H9 (cell line): ENCODE measurements around the gene USP49. TPM values are rescaled to one million over a fixed set of nuclear protein-coding genes. Genes with fewer than 3 reads are reported as not detected.

Source experiments
- DNase-seq: peaks from one replicate; pipeline ENCODE4 v3.0.0-alpha.2; 2017
- H2AFZ ChIP-seq: one replicate; pipeline ENCODE4 v1.6.1; 2013; ENCODE audit warnings: mild to moderate bottlenecking, low read length, control low read depth, moderate library complexity
- H2AK5ac ChIP-seq: 2 replicates; pipeline ENCODE4 v1.6.1; 2013; ENCODE audit warnings: low read length, control low read depth, mixed read lengths; ENCODE audit not compliant: insufficient read length
- H2BK120ac ChIP-seq: one replicate; pipeline ENCODE4 v1.6.1; 2013; ENCODE audit warnings: low read depth, mild to moderate bottlenecking, low read length, control low read depth, inconsistent platforms; ENCODE audit not compliant: poor library complexity, severe bottlenecking
- H2BK12ac ChIP-seq: 2 replicates; pipeline ENCODE4 v1.6.1; 2013; ENCODE audit warnings: low read length, control low read depth, mixed read lengths, low read depth; ENCODE audit not compliant: insufficient read length
- H2BK15ac ChIP-seq: 2 replicates; pipeline ENCODE4 v1.6.1; 2013; ENCODE audit warnings: low read depth, low read length, control low read depth
- H2BK20ac ChIP-seq: one replicate; pipeline ENCODE4 v1.6.1; 2013; ENCODE audit warnings: low read depth, mild to moderate bottlenecking, low read length, control low read depth, inconsistent platforms; ENCODE audit not compliant: poor library complexity, severe bottlenecking
- H2BK5ac ChIP-seq: 2 replicates; pipeline ENCODE4 v1.6.1; 2013; ENCODE audit warnings: low read length, control low read depth, mixed read lengths; ENCODE audit not compliant: insufficient read length
- H3K14ac ChIP-seq: 2 replicates; pipeline ENCODE4 v1.6.1; 2013; ENCODE audit warnings: low read length, control low read depth; ENCODE audit not compliant: insufficient read depth
- H3K18ac ChIP-seq: 2 replicates; pipeline ENCODE4 v1.6.1; 2013; ENCODE audit warnings: low read depth, mild to moderate bottlenecking, mixed read lengths, low read length, control low read depth; ENCODE audit not compliant: insufficient read length
- H3K23ac ChIP-seq: 2 replicates; pipeline ENCODE4 v1.6.1; 2013; ENCODE audit warnings: low read length, control low read depth, mixed read lengths, low read depth; ENCODE audit not compliant: insufficient read length
- H3K23me2 ChIP-seq: 2 replicates; pipeline ENCODE4 v1.6.1; 2013; ENCODE audit warnings: low read depth, mild to moderate bottlenecking, mixed read lengths, low read length, control low read depth; ENCODE audit not compliant: insufficient read length, poor library complexity, severe bottlenecking
- H3K27ac ChIP-seq: 2 replicates; pipeline ENCODE4 v1.5.1; 2013; ENCODE audit warnings: low read length, control low read depth, mixed read lengths, low read depth; ENCODE audit not compliant: insufficient read length
- H3K27me3 ChIP-seq: 2 replicates; pipeline ENCODE4 v1.6.1; 2013; ENCODE audit warnings: low read length, control low read depth, inconsistent platforms; ENCODE audit not compliant: insufficient read depth
- H3K4ac ChIP-seq: 2 replicates; pipeline ENCODE4 v1.6.1; 2013; ENCODE audit warnings: low read depth, mild to moderate bottlenecking, control low read depth, inconsistent platforms, low read length, moderate library complexity
- H3K4me1 ChIP-seq: 2 replicates; pipeline ENCODE4 v1.6.1; 2013; ENCODE audit warnings: low read length, control low read depth, inconsistent platforms; ENCODE audit not compliant: insufficient read depth
- H3K4me2 ChIP-seq: 2 replicates; pipeline ENCODE4 v1.6.1; 2013; ENCODE audit warnings: low read length, control low read depth, mixed read lengths; ENCODE audit not compliant: insufficient read length, insufficient read depth
- H3K56ac ChIP-seq: 2 replicates; pipeline ENCODE4 v1.6.1; 2013; ENCODE audit warnings: low read depth, mild to moderate bottlenecking, mixed read lengths, low read length, control low read depth; ENCODE audit not compliant: insufficient read length
- H3K79me1 ChIP-seq: 2 replicates; pipeline ENCODE4 v1.6.1; 2013; ENCODE audit warnings: low read depth, mild to moderate bottlenecking, moderate library complexity, low read length, control low read depth, inconsistent platforms; ENCODE audit not compliant: insufficient read depth, poor library complexity, severe bottlenecking
- H3K79me2 ChIP-seq: 2 replicates; pipeline ENCODE4 v1.6.1; 2013; ENCODE audit warnings: low read length, control low read depth, inconsistent platforms; ENCODE audit not compliant: insufficient read depth
- H3K9ac ChIP-seq: 2 replicates; pipeline ENCODE4 v1.6.1; 2013; ENCODE audit warnings: low read length, control low read depth, mixed read lengths; ENCODE audit not compliant: insufficient read length; ENCODE audit errors: extremely low read depth
- H3K9me3 ChIP-seq: one replicate; pipeline ENCODE4 v1.6.1; 2013; ENCODE audit warnings: low read depth, low read length, inconsistent platforms; ENCODE audit not compliant: control insufficient read depth
- H3T11ph ChIP-seq: one replicate; pipeline ENCODE4 v1.6.1; 2013; ENCODE audit warnings: mild to moderate bottlenecking, low read length, control low read depth, inconsistent platforms
- H4K20me1 ChIP-seq: one replicate; pipeline ENCODE4 v1.6.1; 2013; ENCODE audit not compliant: control insufficient read depth, insufficient read length, insufficient read depth
- H4K5ac ChIP-seq: 2 replicates; pipeline ENCODE4 v1.6.1; 2013; ENCODE audit warnings: low read depth, mild to moderate bottlenecking, mixed read lengths, low read length, control low read depth; ENCODE audit not compliant: insufficient read length
- H4K8ac ChIP-seq: replicated peaks from 2 replicates; pipeline ENCODE4 v1.6.1; 2013; ENCODE audit warnings: low read length, control low read depth, mixed read lengths, low read depth; ENCODE audit not compliant: insufficient read length
- H4K91ac ChIP-seq: 2 replicates; pipeline ENCODE4 v1.6.1; 2013; ENCODE audit warnings: low read depth, mild to moderate bottlenecking, moderate library complexity, mixed read lengths, low read length, control low read depth; ENCODE audit not compliant: insufficient read length
- H3K27ac Mint-ChIP-seq, 3 experiments: 2 replicates in 2 of 3; 3 replicates in 1 of 3; pipeline ENCODE4 v1.8.0; 2020 to 2021; ENCODE audit warnings: mixed read lengths in 3 of 3, mild to moderate bottlenecking in 1 of 3, moderate library complexity in 1 of 3
- H3K27me3 Mint-ChIP-seq: 2 replicates; pipeline ENCODE4 v1.8.0; 2021; ENCODE audit warnings: low read depth, mild to moderate bottlenecking, moderate library complexity, mixed read lengths
- H3K36me3 Mint-ChIP-seq, 3 experiments: 2 replicates in 2 of 3; 3 replicates in 1 of 3; pipeline ENCODE4 v1.8.0; 2020 to 2021; ENCODE audit warnings: low read depth in 3 of 3, mixed read lengths in 3 of 3; ENCODE audit not compliant: insufficient read depth in 1 of 3
- H3K4me1 Mint-ChIP-seq, 2 experiments: 2 replicates each; pipeline ENCODE4 v1.8.0; 2020; ENCODE audit warnings: mixed read lengths in 2 of 2
- H3K4me3 Mint-ChIP-seq, 2 experiments: 2 replicates in 1 of 2; 3 replicates in 1 of 2; pipeline ENCODE4 v1.8.0; 2020 to 2021; ENCODE audit warnings: mild to moderate bottlenecking in 2 of 2, mixed read lengths in 2 of 2, moderate library complexity in 1 of 2
- H3K9me3 Mint-ChIP-seq, 2 experiments: 2 replicates in 1 of 2; 3 replicates in 1 of 2; pipeline ENCODE4 v1.8.0; 2020; ENCODE audit warnings: mild to moderate bottlenecking in 2 of 2, mixed read lengths in 2 of 2, moderate library complexity in 1 of 2
- WGBS: extraction: QIAGEN DNeasy Blood & Tissue Kit; methylation state at CpG from one replicate; pipeline ENCODE4 v1.1.7; 2013; ENCODE audit warnings: missing lambda C conversion rate, low lambda C conversion rate, mixed read lengths; ENCODE audit not compliant: insufficient read length; ENCODE audit errors: extremely low coverage; 5-methylcytosine and 5-hydroxymethylcytosine counted together
- total RNA-seq: library from RNA; stranded (reverse); gene quantifications from 2 replicates; pipeline ENCODE4 v1.2.1, GENCODE V29; 2021
- TF ChIP-seq, protein P1 (sequence below): fragments of 200-600 bp; sonication (generic); conservative IDR thresholded peaks from 3 replicates; pipeline ENCODE4 v1.8.0; 2021; ENCODE audit warnings: antibody characterized with exemption, mild to moderate bottlenecking

USP49 gene
- total RNA-seq, 1 experiment from 2014 or later, result 19.0 TPM

DNA sequence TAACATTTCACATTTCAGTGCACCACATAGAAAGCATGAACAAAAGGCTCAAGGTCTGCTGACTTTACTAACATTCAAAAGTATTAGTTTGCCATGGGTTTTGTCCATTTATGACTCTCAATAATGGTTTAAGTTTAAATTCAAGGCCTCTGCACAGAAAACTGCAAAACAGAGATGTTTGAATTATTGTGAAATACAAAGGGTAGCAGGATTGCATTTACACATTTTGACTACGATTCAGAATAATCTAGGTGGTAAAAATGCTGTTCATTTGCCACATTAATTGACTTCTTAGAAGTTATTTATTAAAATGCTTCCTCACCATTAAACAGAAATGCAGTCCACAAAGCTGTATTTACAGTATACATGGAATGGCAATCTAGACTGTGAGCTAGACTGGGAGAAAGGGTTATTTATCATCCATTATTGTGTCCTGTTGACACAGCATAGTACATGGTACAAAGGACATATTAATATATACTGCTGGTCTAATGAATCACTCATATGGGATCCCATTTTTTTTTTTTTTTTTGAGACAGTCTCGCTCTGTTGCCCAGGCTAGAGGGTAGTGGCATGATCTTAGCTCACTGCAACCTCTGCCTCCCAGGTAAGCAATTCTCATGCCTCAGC is 18.0 kb downstream of the USP49 start:
- Histone ChIP-seq H3K79me1 (peaks cover 3% of the 10 kb centered on the region), H3K14ac (no peak overlapping the region), H3K9me3 (no peaks in the 10 kb centered on the region), H2BK5ac (no peak overlapping the region), H2BK12ac (no peak overlapping the region), H2BK15ac (no peak overlapping the region), H2AK5ac (no peak overlapping the region), H2BK120ac (no peak overlapping the region), H2BK20ac (no peak overlapping the region), H3K18ac (no peak overlapping the region), H3K4me1 (no peaks in the 10 kb centered on the region), H3K27me3 (no peaks in the 10 kb centered on the region), H3T11ph (no peak overlapping the region), H3K56ac (no peak overlapping the region), H3K79me2 (no peaks in the 10 kb centered on the region), H3K4me2 (no peak overlapping the region), H4K20me1 (no peaks in the 10 kb centered on the region), H4K8ac (no peak overlapping the region), H3K23ac (no peak overlapping the region), H4K91ac (no peak overlapping the region), H3K27ac (no peak overlapping the region), H3K23me2 (no peaks in the 10 kb centered on the region), H4K5ac (no peak overlapping the region), H2AFZ (no peak overlapping the region), H3K4ac (no peak overlapping the region), H3K9ac (no peak overlapping the region)
- peaks cover 8 to 16% of the 10 kb centered on the region in 2 experiments for H3K4me1 Mint-ChIP-seq
- TF ChIP-seq, protein P1, sequence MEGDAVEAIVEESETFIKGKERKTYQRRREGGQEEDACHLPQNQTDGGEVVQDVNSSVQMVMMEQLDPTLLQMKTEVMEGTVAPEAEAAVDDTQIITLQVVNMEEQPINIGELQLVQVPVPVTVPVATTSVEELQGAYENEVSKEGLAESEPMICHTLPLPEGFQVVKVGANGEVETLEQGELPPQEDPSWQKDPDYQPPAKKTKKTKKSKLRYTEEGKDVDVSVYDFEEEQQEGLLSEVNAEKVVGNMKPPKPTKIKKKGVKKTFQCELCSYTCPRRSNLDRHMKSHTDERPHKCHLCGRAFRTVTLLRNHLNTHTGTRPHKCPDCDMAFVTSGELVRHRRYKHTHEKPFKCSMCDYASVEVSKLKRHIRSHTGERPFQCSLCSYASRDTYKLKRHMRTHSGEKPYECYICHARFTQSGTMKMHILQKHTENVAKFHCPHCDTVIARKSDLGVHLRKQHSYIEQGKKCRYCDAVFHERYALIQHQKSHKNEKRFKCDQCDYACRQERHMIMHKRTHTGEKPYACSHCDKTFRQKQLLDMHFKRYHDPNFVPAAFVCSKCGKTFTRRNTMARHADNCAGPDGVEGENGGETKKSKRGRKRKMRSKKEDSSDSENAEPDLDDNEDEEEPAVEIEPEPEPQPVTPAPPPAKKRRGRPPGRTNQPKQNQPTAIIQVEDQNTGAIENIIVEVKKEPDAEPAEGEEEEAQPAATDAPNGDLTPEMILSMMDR, result no peak
- no CpG with 5 or more reads among the region's 2 CpGs for WGBS
- H3K27me3 Mint-ChIP-seq, result no peaks in the 10 kb centered on the region
- H3K9me3 Mint-ChIP-seq, result no peaks in the 10 kb centered on the region
- no peak for DNase-seq
- no peak overlapping the region for H3K4me3 Mint-ChIP-seq
- H3K36me3 Mint-ChIP-seq, result no peaks in the 10 kb centered on the region; a peak in 1 of 7 replicates
- no peak overlapping the region; a peak in 1 of 7 replicates for H3K27ac Mint-ChIP-seq
